RWPE1 (cell line): ENCODE results near the gene CDC42.

ENCODE experiments used
- CTCF ChIA-PET: fragments of 350-600 bp; sonication (Branson Sonifier 250); formaldehyde crosslinking; extraction: SDS; loops from one replicate; lab custom pipeline; 2021; lab: Yijun Ruan, JAX
- POLR2A ChIA-PET: fragments of 400-600 bp; formaldehyde crosslinking; extraction: SDS; loops from one replicate; lab custom pipeline; 2020; ENCODE audit warnings: antibody characterized with exemption; ENCODE audit not compliant: low non-redundant PET; lab: Yijun Ruan, JAX
- DNase-seq: peaks from one replicate; pipeline ENCODE4 v3.0.0; 2012; ENCODE audit warnings: low spot score
- H3K27ac ChIP-seq: fragments of 450-650 bp; 2 replicates; pipeline ENCODE4 v1.5.1; 2017
- CTCF ChIP-seq: fragments of 450-650 bp; conservative IDR thresholded peaks from 2 replicates; pipeline ENCODE4 v1.5.1; 2017; ENCODE audit warnings: low read depth, mild to moderate bottlenecking

Gene CDC42

GRCh38 chr1:22110016-22110415 is 57.5 kb downstream of the CDC42 start:
- CTCF ChIA-PET = interaction anchor here (0.6 to 1.2 kb wide), 2 partner anchors 39 to 91 kb away, joined by 3 read pairs; no protein-coding TSS in a partner anchor
- POLR2A ChIA-PET = interaction anchor here (0.6 kb wide), 1 partner anchor 37 kb away, joined by 3 read pairs; no protein-coding TSS in a partner anchor

GRCh38 chr1:22111115-22111514 is 58.6 kb downstream of the CDC42 start:
- CTCF ChIA-PET = no interaction called here
- no peak for DNase-seq
- POLR2A ChIA-PET = no interaction called here
- H3K27ac ChIP-seq = 0 out of 2 replicates have a peak overlapping the region, but pooled peaks have one; percentile 7
- no peak for TF ChIP-seq CTCF

More at GRCh38 chr1:22110016-22110415, 57.5 kb downstream of the CDC42 start:
- no peak for TF ChIP-seq CTCF
- DNase-seq = no peak
- H3K27ac ChIP-seq = no peak overlapping the region

GRCh38 chr1:22111620-22112019 is 59.1 kb downstream of the CDC42 start:
- TF ChIP-seq CTCF = no peak
- ChIA-PET POLR2A (interaction anchor here (0.5 kb wide), 1 partner anchor 91 kb away, joined by 6 read pairs; no protein-coding TSS in a partner anchor), CTCF (no interaction called here)
- DNase-seq = no peak
- peak overlapping the region; percentile 7; the same call in 1 of the 2 replicates for H3K27ac ChIP-seq

GRCh38 chr1:22112554-22112953 is 60.0 kb downstream of the CDC42 start:
- TF ChIP-seq CTCF = no peak
- ChIA-PET CTCF (interaction anchor here (0.6 to 1.4 kb wide), 2 partner anchors 18 to 304 kb away, joined by 3 to 4 read pairs; no protein-coding TSS in a partner anchor), POLR2A (no interaction called here)
- no peak overlapping the region for H3K27ac ChIP-seq
- DNase-seq = no peak

- DNase-seq = no peak
- H3K27ac ChIP-seq = peak overlapping the region; percentile 38
- ChIA-PET POLR2A (no interaction called here), CTCF (interaction anchor here (0.8 kb wide), 1 partner anchor 302 kb away, joined by 3 read pairs; no protein-coding TSS in a partner anchor)
- TF ChIP-seq CTCF = no peak
These were observed 61.8 kb downstream of the CDC42 start for GRCh38 chr1:22114083-22115012.

GRCh38 chr1:22115286-22115685 is 62.8 kb downstream of the CDC42 start:
- POLR2A ChIA-PET = no interaction called here
- peak overlapping the region; percentile 36 for H3K27ac ChIP-seq
- CTCF ChIA-PET = no interaction called here
- DNase-seq = no peak
- TF ChIP-seq CTCF = no peak
